ENCODE data around the gene CTIF.

The CTIF gene

GRCh38 chr18:48844271-48844670 is 305.4 kb downstream of the CTIF start:
- DNase-seq (ENCODE audit: insufficient read length, low spot score), result no peak
- no peak for FAIRE-seq
- TF ChIP-seq POLR2AphosphoS5 (IDR thresholded peaks at IDR 0.05; ENCODE audit: low read depth, low read length) (no peak), PAX5 (IDR thresholded peaks at IDR 0.05; ENCODE audit: insufficient read depth, low read length, severe bottlenecking) (no peak)

DNA sequence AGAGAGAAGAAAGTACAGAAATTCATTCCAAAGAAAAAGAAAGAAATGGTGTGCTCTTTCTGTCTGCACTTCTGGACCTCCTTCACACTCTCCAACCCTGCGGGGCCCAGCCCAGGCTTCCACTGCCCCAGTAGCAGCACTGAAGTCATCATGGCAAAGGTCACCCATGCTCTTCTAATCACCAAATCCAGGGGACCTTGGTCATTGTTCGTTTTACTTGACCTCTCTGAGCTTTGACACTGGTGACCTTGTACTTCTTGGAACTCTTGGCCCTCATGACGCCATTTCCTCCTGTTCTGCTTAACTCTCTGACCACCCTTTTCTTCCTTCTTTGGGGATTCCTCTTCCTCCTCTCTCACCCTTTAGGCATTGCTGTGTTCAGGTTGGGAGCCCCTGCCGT is 306.3 kb downstream of the CTIF start:
- FAIRE-seq (no peak), DNase-seq (ENCODE audit: insufficient read length, low spot score) (no peak)
- TF ChIP-seq POLR2AphosphoS5 (IDR thresholded peaks at IDR 0.05; ENCODE audit: low read depth, low read length), result no peak
- no peak for TF ChIP-seq TAF1 (IDR thresholded peaks at IDR 0.05; ENCODE audit: low read depth, low read length)
- no peak for TF ChIP-seq SPI1 (IDR thresholded peaks at IDR 0.05; ENCODE audit: low read depth, low read length)
- TF ChIP-seq POLR2A (IDR thresholded peaks at IDR 0.05; ENCODE audit: low read depth, low read length), result no peak
- TF ChIP-seq POU2F2 (IDR thresholded peaks at IDR 0.05; ENCODE audit: low read depth, low read length), result no peak
- TF ChIP-seq PAX5 (IDR thresholded peaks at IDR 0.05; ENCODE audit: insufficient read depth, low read length, severe bottlenecking), result no peak

- TF ChIP-seq TAF1 (IDR thresholded peaks at IDR 0.05; ENCODE audit: low read depth, low read length) (no peak), PAX5 (IDR thresholded peaks at IDR 0.05; ENCODE audit: insufficient read depth, low read length, severe bottlenecking) (no peak), POU2F2 (IDR thresholded peaks at IDR 0.05; ENCODE audit: low read depth, low read length) (no peak), POLR2A (IDR thresholded peaks at IDR 0.05; ENCODE audit: low read depth, low read length) (no peak), SPI1 (IDR thresholded peaks at IDR 0.05; ENCODE audit: low read depth, low read length) (no peak), POLR2AphosphoS5 (IDR thresholded peaks at IDR 0.05; ENCODE audit: low read depth, low read length) (no peak)
- peak; percentile 72 for FAIRE-seq
- no peak for DNase-seq (ENCODE audit: insufficient read length, low spot score)
Measured at GRCh38 chr18:48846423-48846932, 307.6 kb downstream of the CTIF start.

DNA sequence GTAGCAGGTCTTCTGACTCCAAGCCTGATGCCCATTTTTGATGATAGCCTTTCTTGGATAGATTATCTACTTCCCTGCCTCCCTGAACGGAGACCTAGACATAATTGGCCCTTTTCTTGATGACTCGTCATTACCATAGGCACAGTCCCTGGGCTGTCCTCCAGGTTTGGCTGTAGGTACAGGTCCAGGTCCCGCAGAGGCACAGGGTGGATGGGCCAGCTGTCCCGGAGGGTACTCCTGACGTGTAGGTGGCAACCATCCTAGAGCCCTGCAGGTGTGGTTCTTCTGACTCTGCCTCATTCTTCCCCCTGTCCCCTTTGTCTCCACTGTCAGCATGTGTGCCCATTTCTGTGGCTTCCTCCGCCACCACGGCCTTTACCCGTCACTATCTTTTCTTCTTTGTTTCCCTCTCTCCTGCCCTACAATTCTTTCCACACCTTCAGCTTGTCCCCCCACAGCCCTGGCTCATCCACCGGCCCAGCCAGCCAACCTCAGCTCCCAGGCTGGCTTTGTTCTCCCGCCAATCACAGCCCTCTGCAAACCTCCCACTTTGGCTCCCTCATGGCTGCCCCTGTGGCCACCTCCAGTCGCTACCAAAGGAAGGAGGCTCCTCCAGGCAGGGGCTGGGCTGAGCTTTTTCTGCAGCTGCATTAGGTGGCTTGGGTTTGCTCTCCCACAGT is 309.1 kb downstream of the CTIF start:
- no peak for TF ChIP-seq POLR2AphosphoS5 (IDR thresholded peaks at IDR 0.05; ENCODE audit: low read depth, low read length)
- no peak for TF ChIP-seq POLR2A (IDR thresholded peaks at IDR 0.05; ENCODE audit: low read depth, low read length)
- no peak for TF ChIP-seq POU2F2 (IDR thresholded peaks at IDR 0.05; ENCODE audit: low read depth, low read length)
- no peak for TF ChIP-seq PAX5 (IDR thresholded peaks at IDR 0.05; ENCODE audit: insufficient read depth, low read length, severe bottlenecking)
- no peak for TF ChIP-seq TAF1 (IDR thresholded peaks at IDR 0.05; ENCODE audit: low read depth, low read length)
- TF ChIP-seq SPI1 (IDR thresholded peaks at IDR 0.05; ENCODE audit: low read depth, low read length), result no peak
- no peak for DNase-seq (ENCODE audit: insufficient read length, low spot score)
- no peak for FAIRE-seq

DNA sequence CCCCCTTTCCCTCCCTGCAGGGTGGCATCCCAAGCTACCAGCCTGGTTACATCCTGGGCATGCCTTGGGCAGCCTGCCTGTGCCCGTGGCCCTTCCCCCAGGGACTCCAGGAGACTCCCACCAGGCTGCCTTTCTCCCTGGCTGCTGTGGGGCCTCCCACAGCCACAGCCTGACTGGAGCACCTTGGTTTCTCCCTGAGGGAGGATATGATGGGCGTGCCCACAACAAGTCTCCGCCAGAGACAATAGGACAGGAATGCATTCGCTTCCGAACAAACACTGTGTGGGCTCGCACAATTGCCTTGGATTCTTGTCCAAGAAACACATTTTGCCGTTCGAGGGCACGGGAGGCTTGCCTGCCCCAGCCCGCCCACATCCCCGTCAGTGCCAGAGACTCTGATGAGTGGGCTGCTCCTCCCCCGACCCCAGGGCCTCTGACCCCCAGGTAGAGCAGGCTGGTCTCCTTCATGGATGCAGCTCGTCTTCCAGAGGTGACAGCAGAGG is 309.9 kb downstream of the CTIF start:
- DNase-seq (ENCODE audit: insufficient read length, low spot score) (no peak), FAIRE-seq (no peak)
- no peak for TF ChIP-seq POLR2AphosphoS5 (IDR thresholded peaks at IDR 0.05; ENCODE audit: low read depth, low read length)
- no peak for TF ChIP-seq TAF1 (IDR thresholded peaks at IDR 0.05; ENCODE audit: low read depth, low read length)
- no peak for TF ChIP-seq POLR2A (IDR thresholded peaks at IDR 0.05; ENCODE audit: low read depth, low read length)
- no peak for TF ChIP-seq POU2F2 (IDR thresholded peaks at IDR 0.05; ENCODE audit: low read depth, low read length)
- TF ChIP-seq SPI1 (IDR thresholded peaks at IDR 0.05; ENCODE audit: low read depth, low read length), result no peak
- no peak for TF ChIP-seq PAX5 (IDR thresholded peaks at IDR 0.05; ENCODE audit: insufficient read depth, low read length, severe bottlenecking)

DNA sequence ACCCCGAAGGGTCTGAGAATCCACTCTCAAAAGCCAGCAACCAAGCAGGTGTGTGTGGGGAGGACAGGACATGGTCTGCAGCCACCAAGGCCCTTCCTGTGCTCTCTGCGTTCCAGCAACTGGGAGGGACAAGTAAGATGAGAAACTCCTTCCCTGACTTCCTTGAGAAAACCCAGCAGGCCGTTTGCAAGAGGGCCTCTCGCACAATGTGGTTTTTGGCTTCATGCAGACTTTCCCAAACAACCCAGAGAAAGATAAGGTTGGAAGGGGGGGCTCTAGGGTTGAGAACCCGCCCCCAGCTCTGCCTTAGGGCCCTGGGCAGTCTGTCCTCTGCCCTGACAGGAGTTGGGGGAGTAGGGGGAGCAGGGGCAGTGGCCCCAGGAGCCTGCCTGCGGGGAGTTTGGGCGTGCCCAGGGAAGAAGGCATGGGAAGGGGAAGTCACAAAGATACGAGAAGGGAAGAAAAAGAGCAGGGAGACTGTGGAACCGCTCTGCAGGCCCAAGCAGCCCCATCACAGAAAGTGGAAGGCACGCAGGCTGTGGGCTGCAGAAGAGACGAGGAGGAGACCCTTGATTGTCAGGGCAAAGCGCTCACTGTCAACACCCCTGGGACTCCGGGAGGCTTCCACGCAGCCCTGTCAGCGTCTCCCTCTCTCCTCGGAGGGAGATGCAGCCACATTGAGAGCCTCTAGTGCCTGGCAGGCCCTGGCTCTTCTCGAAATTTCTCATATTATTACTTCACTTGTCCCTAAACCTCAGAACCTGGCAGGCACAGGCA is 312.2 kb downstream of the CTIF start:
- FAIRE-seq, result no peak
- no peak for TF ChIP-seq PAX5 (IDR thresholded peaks at IDR 0.05; ENCODE audit: insufficient read depth, low read length, severe bottlenecking)
- no peak for TF ChIP-seq SPI1 (IDR thresholded peaks at IDR 0.05; ENCODE audit: low read depth, low read length)
- no peak for TF ChIP-seq TAF1 (IDR thresholded peaks at IDR 0.05; ENCODE audit: low read depth, low read length)
- TF ChIP-seq POLR2A (IDR thresholded peaks at IDR 0.05; ENCODE audit: low read depth, low read length), result no peak
- no peak for TF ChIP-seq POU2F2 (IDR thresholded peaks at IDR 0.05; ENCODE audit: low read depth, low read length)
- no peak for TF ChIP-seq POLR2AphosphoS5 (IDR thresholded peaks at IDR 0.05; ENCODE audit: low read depth, low read length)
- no peak for DNase-seq (ENCODE audit: insufficient read length, low spot score)

GRCh38 chr18:48851599-48851960 is 312.7 kb downstream of the CTIF start:
- DNase-seq (ENCODE audit: insufficient read length, low spot score) (no peak), FAIRE-seq (no peak)
- no peak for TF ChIP-seq PAX5 (IDR thresholded peaks at IDR 0.05; ENCODE audit: insufficient read depth, low read length, severe bottlenecking)
- TF ChIP-seq SPI1 (IDR thresholded peaks at IDR 0.05; ENCODE audit: low read depth, low read length), result no peak
- TF ChIP-seq POLR2A (IDR thresholded peaks at IDR 0.05; ENCODE audit: low read depth, low read length), result no peak
- no peak for TF ChIP-seq POU2F2 (IDR thresholded peaks at IDR 0.05; ENCODE audit: low read depth, low read length)
- TF ChIP-seq TAF1 (IDR thresholded peaks at IDR 0.05; ENCODE audit: low read depth, low read length), result no peak
- no peak for TF ChIP-seq POLR2AphosphoS5 (IDR thresholded peaks at IDR 0.05; ENCODE audit: low read depth, low read length)

- DNase-seq (ENCODE audit: insufficient read length, low spot score) (no peak), FAIRE-seq (no peak)
- no peak for TF ChIP-seq SPI1 (IDR thresholded peaks at IDR 0.05; ENCODE audit: low read depth, low read length)
- TF ChIP-seq POU2F2 (IDR thresholded peaks at IDR 0.05; ENCODE audit: low read depth, low read length), result no peak
- TF ChIP-seq POLR2AphosphoS5 (IDR thresholded peaks at IDR 0.05; ENCODE audit: low read depth, low read length), result no peak
- TF ChIP-seq POLR2A (IDR thresholded peaks at IDR 0.05; ENCODE audit: low read depth, low read length), result no peak
- TF ChIP-seq PAX5 (IDR thresholded peaks at IDR 0.05; ENCODE audit: insufficient read depth, low read length, severe bottlenecking), result no peak
- no peak for TF ChIP-seq TAF1 (IDR thresholded peaks at IDR 0.05; ENCODE audit: low read depth, low read length)
Measured at GRCh38 chr18:48852292-48852691, 313.5 kb downstream of the CTIF start.

DNA sequence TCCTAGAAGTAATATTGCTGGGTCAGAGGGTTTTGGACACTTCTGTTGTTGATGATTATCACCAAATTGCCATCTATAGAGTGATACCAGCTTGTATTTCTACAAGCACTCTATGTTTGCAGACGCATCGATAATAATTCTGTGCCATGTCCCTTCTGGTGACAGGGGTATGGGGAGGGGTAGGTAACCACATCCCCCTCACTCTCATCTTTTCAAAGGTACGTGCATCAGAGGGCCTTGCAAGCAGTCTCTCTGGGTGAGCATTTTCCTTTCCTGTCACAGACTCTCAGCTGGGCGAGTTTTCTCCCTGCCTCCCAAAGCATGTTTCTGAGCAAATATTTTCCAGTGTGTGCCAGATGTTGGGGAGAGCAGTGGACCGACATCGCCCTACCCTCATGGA is 314.0 kb downstream of the CTIF start:
- FAIRE-seq, result no peak
- no peak for TF ChIP-seq POLR2A (IDR thresholded peaks at IDR 0.05; ENCODE audit: low read depth, low read length)
- TF ChIP-seq PAX5 (IDR thresholded peaks at IDR 0.05; ENCODE audit: insufficient read depth, low read length, severe bottlenecking), result no peak
- no peak for TF ChIP-seq POU2F2 (IDR thresholded peaks at IDR 0.05; ENCODE audit: low read depth, low read length)
- no peak for TF ChIP-seq POLR2AphosphoS5 (IDR thresholded peaks at IDR 0.05; ENCODE audit: low read depth, low read length)
- TF ChIP-seq SPI1 (IDR thresholded peaks at IDR 0.05; ENCODE audit: low read depth, low read length), result no peak
- no peak for TF ChIP-seq TAF1 (IDR thresholded peaks at IDR 0.05; ENCODE audit: low read depth, low read length)
- DNase-seq (ENCODE audit: insufficient read length, low spot score), result no peak

Measured in GM12891 (cell line).